Breast epithelium (tissue), 4 donors: Measurements from ENCODE around the gene OR2Y1. TPM values are rescaled to one million over a fixed set of nuclear protein-coding genes. Genes with fewer than 3 reads are reported as not detected.

ENCODE experiments used
- DNase-seq, 2 donors: peaks; one replicate each; pipeline ENCODE4 v3.0.0-alpha.2; 2019; ENCODE audit warnings: low spot score in 2 of 2
- H3K27ac ChIP-seq, 2 donors: fragments of 200-600 bp; sonication (generic) in 1 of 2; one replicate each; pipeline ENCODE4 v1.5.1; 2016 to 2019; ENCODE audit warnings: mild to moderate bottlenecking in 1 of 2
- H3K27me3 ChIP-seq, 2 donors: fragments of 200-600 bp; sonication (generic) in 1 of 2; one replicate each; pipeline versions ENCODE4 v1.5.1 to v1.6.0; 2017 to 2019; ENCODE audit warnings: control low read depth in 1 of 2, mild to moderate bottlenecking in 1 of 2
- H3K36me3 ChIP-seq: fragments of 200-600 bp; one replicate; pipeline ENCODE4 v1.5.1; 2019
- H3K4me1 ChIP-seq, 2 donors: fragments of 200-600 bp; sonication (generic); one replicate each; pipeline ENCODE4 v1.5.1; 2016 to 2019; ENCODE audit warnings: control low read depth in 1 of 2
- H3K4me3 ChIP-seq, 3 donors: fragments of 200-600 bp; sonication (generic); 1 replicate in 2 of 3; 2 replicates in 1 of 3; pipeline ENCODE4 v1.5.1; 2016 to 2019; ENCODE audit warnings: mild to moderate bottlenecking in 3 of 3, moderate library complexity in 2 of 3
- H3K9me3 ChIP-seq, 2 donors: fragments of 200-600 bp; sonication (generic) in 1 of 2; one replicate each; pipeline ENCODE4 v1.5.1; 2016 to 2019; ENCODE audit warnings: control low read depth in 1 of 2
- CTCF ChIP-seq, 3 donors: fragments of 450-650 bp; IDR thresholded peaks; one replicate each; pipeline ENCODE4 v1.5.1; 2016 to 2017; ENCODE audit warnings: antibody characterized with exemption in 3 of 3, mild to moderate bottlenecking in 3 of 3, moderate library complexity in 3 of 3
- POLR2A ChIP-seq: fragments of 450-650 bp; IDR thresholded peaks from one replicate; pipeline ENCODE4 v1.6.1; 2016; ENCODE audit warnings: antibody characterized with exemption, mild to moderate bottlenecking, moderate library complexity
- POLR2AphosphoS5 ChIP-seq, 3 donors: sonication (generic); formaldehyde crosslinking; IDR thresholded peaks; one replicate each; pipeline ENCODE4 v1.6.1; 2017; ENCODE audit warnings: antibody characterized with exemption in 3 of 3
- intact Hi-C: fragments of 100-400 bp; cut with DNase I; formaldehyde crosslinking; loops from one replicate; pipeline ENCODE4 v1.15.1; 2023; ENCODE audit warnings: low total_unique reads
- total RNA-seq, 3 donors: library from RNA; depleted of rRNA; stranded (reverse); fragments of >200 nt; gene quantifications; one replicate each; pipeline ENCODE4 v1.1.0, GENCODE V29; 2016

The OR2Y1 gene
- total RNA-seq, 3 donors from 2014 or later: not detected

- Histone ChIP-seq H3K9me3 (no peaks in the 10 kb centered on the region), H3K27me3 (no peaks in the 10 kb centered on the region), H3K4me1 (no peaks in the 10 kb centered on the region), H3K4me3 (no peak overlapping the region), H3K27ac (no peak overlapping the region), H3K36me3 (no peaks in the 10 kb centered on the region)
- no peak for TF ChIP-seq POLR2A
- intact Hi-C loops: no loop called here
- no peak for DNase-seq
Measured at GRCh38 chr5:180724944-180725343, 14.9 kb downstream of the OR2Y1 start.

- no peak for TF ChIP-seq CTCF (IDR thresholded peaks at IDR 0.05)
- TF ChIP-seq POLR2AphosphoS5 (IDR thresholded peaks at IDR 0.05): no peak
- TF ChIP-seq POLR2A: no peak
- intact Hi-C loops: no loop called here
- DNase-seq: no peak
- no peaks in the 10 kb centered on the region for H3K9me3 ChIP-seq
- no peaks in the 10 kb centered on the region for H3K36me3 ChIP-seq
- H3K4me3 ChIP-seq: no peak overlapping the region
- no peak overlapping the region for H3K27ac ChIP-seq
- H3K4me1 ChIP-seq: no peaks in the 10 kb centered on the region
- no peaks in the 10 kb centered on the region for H3K27me3 ChIP-seq
Measured at GRCh38 chr5:180723936-180724335, 15.9 kb downstream of the OR2Y1 start.

GRCh38 chr5:180720486-180720885 is 19.4 kb downstream of the OR2Y1 start:
- Histone ChIP-seq H3K27ac (no peak overlapping the region), H3K4me1 (no peaks in the 10 kb centered on the region), H3K36me3 (no peaks in the 10 kb centered on the region), H3K4me3 (no peak overlapping the region), H3K27me3 (no peaks in the 10 kb centered on the region), H3K9me3 (no peaks in the 10 kb centered on the region)
- DNase-seq: no peak
- intact Hi-C loops: no loop called here
- TF ChIP-seq CTCF (IDR thresholded peaks at IDR 0.05): no peak
- TF ChIP-seq POLR2A: no peak
- no peak for TF ChIP-seq POLR2AphosphoS5 (IDR thresholded peaks at IDR 0.05)

GRCh38 chr5:180719781-180720180 is 20.1 kb downstream of the OR2Y1 start:
- H3K9me3 ChIP-seq: no peaks in the 10 kb centered on the region
- no peak overlapping the region for H3K4me3 ChIP-seq
- H3K27ac ChIP-seq: no peak overlapping the region

GRCh38 chr5:180718810-180719453 is 20.9 kb downstream of the OR2Y1 start:
- intact Hi-C loops: no loop called here
- Histone ChIP-seq H3K27ac (no peak overlapping the region), H3K9me3 (no peaks in the 10 kb centered on the region), H3K4me1 (no peaks in the 10 kb centered on the region), H3K4me3 (no peak overlapping the region), H3K27me3 (no peaks in the 10 kb centered on the region), H3K36me3 (no peaks in the 10 kb centered on the region)
- TF ChIP-seq POLR2A (no peak), POLR2AphosphoS5 (IDR thresholded peaks at IDR 0.05) (no peak), CTCF (IDR thresholded peaks at IDR 0.05) (no peak)
- DNase-seq: no peak

More at GRCh38 chr5:180719781-180720180, 20.1 kb downstream of the OR2Y1 start:
- TF ChIP-seq CTCF (IDR thresholded peaks at IDR 0.05): no peak
- intact Hi-C loops: no loop called here
- Histone ChIP-seq H3K36me3 (no peaks in the 10 kb centered on the region), H3K4me1 (no peaks in the 10 kb centered on the region), H3K27me3 (no peaks in the 10 kb centered on the region)
- DNase-seq: no peak

- H3K4me3 ChIP-seq: no peak overlapping the region
- H3K27ac ChIP-seq: no peak overlapping the region
- DNase-seq: no peak
- H3K4me1 ChIP-seq: no peaks in the 10 kb centered on the region
- H3K36me3 ChIP-seq: no peaks in the 10 kb centered on the region
- no peaks in the 10 kb centered on the region for H3K27me3 ChIP-seq
- TF ChIP-seq CTCF (IDR thresholded peaks at IDR 0.05) (no peak), POLR2A (no peak), POLR2AphosphoS5 (IDR thresholded peaks at IDR 0.05) (no peak)
- H3K9me3 ChIP-seq: no peaks in the 10 kb centered on the region
- intact Hi-C loops: no loop called here
Measured at GRCh38 chr5:180717989-180718388, 21.9 kb downstream of the OR2Y1 start.
